Naive thymus-derived CD8-positive, alpha-beta T cell (primary cell): Measurements from ENCODE around the gene ITIH4. TPM values are rescaled to one million over a fixed set of nuclear protein-coding genes. Genes with fewer than 3 reads are reported as not detected.

Experiments used
- ATAC-seq, 2 donors: fragments of 150-1000 bp; cut with Tn5 transposase in 1 of 2; sonication (Bioruptor Pico), chemical (Tn5 transposase) in 1 of 2; 1 replicate in 1 of 2; 2 replicates in 1 of 2; pipeline ENCODE4 v1.10.0; 2021; ENCODE audit warnings: mild to moderate bottlenecking in 2 of 2, moderate library complexity in 2 of 2
- POLR2A ChIA-PET: fragments of 350-600 bp; sonication (Branson Sonifier 250); formaldehyde crosslinking; loops from one replicate; lab custom pipeline; 2021; ENCODE audit warnings: antibody characterized with exemption; lab: Charles Lee
- DNase-seq, 10 donors: peaks; one replicate each; pipeline versions ENCODE4 v3.0.0 to v3.0.0-alpha.2; 2020 to 2022
- H3K27ac Mint-ChIP-seq, 10 donors: one replicate each; pipeline ENCODE4 v1.8.0; 2020 to 2022; ENCODE audit warnings: mild to moderate bottlenecking in 10 of 10, mixed read lengths in 10 of 10, moderate library complexity in 4 of 10, inconsistent platforms in 1 of 10
- H3K27me3 Mint-ChIP-seq, 5 donors: one replicate each; pipeline ENCODE4 v1.8.0; 2021 to 2022; ENCODE audit warnings: mixed read lengths in 5 of 5
- H3K36me3 Mint-ChIP-seq, 3 donors: one replicate each; pipeline ENCODE4 v1.8.0; 2020 to 2022; ENCODE audit warnings: mixed read lengths in 3 of 3, mild to moderate bottlenecking in 2 of 3, inconsistent platforms in 1 of 3
- H3K4me1 Mint-ChIP-seq, 4 donors: one replicate each; pipeline ENCODE4 v1.8.0; 2021 to 2022; ENCODE audit warnings: mixed read lengths in 4 of 4
- H3K4me3 Mint-ChIP-seq, 10 donors: one replicate each; pipeline ENCODE4 v1.8.0; 2020 to 2022; ENCODE audit warnings: mild to moderate bottlenecking in 10 of 10, mixed read lengths in 10 of 10, moderate library complexity in 6 of 10, inconsistent platforms in 1 of 10
- H3K9me3 Mint-ChIP-seq, 9 donors: one replicate each; pipeline ENCODE4 v1.8.0; 2020 to 2022; ENCODE audit warnings: mixed read lengths in 9 of 9, mild to moderate bottlenecking in 3 of 9, inconsistent platforms in 1 of 9, moderate library complexity in 1 of 9
- polyA plus RNA-seq, 3 donors: library from polyadenylated mRNA; unstranded; fragments of 300-500 nt; fragmentation: Illumina TruSeq; gene quantifications; one replicate each; pipeline ENCODE4 v1.2.3, GENCODE V29; 2021
- total RNA-seq, 8 experiments: library from RNA in 2 of 8; stranded (reverse) in 2 of 8; gene quantifications; one replicate each; pipeline ENCODE4 v1.2.3 and lab custom pipeline; 2021 to 2026

ITIH4 gene
- total and polyA plus RNA-seq, 5 experiments from 2014 or later, result 0.05 to 32.6 (median 14.7) TPM; not detected in 1

DNA sequence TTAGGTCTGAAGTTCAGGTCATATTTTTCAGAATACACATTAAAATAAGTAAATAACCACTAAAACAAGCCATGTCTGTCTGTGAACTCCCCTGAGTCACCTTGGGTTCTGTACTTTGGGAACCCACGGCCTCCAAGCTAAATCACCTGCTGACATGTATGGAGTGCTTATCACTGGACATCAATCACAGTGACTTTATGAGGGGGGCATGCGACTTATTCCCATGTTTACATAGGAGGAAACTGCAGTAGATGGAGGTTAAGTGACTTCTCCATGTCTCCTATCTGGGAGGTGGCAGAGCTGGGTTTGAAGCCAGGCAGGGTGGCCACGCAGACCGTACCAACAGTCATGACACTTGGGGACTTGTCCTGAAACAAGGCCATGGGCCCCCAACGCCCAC is 8.1 kb downstream of the ITIH4 start:
- Mint-ChIP-seq H3K27me3 (no peaks in the 10 kb centered on the region), H3K4me1 (peaks cover 0 to 2% (median 0%) of the 10 kb centered on the region in 4 donors), H3K36me3 (peaks cover 0 to 3% (median 2%) of the 10 kb centered on the region in 3 donors), H3K4me3 (no peak overlapping the region), H3K27ac (no peak overlapping the region), H3K9me3 (no peaks in the 10 kb centered on the region)
- POLR2A ChIA-PET, result no interaction called here
- DNase-seq (no peak), ATAC-seq (no peak)

DNA sequence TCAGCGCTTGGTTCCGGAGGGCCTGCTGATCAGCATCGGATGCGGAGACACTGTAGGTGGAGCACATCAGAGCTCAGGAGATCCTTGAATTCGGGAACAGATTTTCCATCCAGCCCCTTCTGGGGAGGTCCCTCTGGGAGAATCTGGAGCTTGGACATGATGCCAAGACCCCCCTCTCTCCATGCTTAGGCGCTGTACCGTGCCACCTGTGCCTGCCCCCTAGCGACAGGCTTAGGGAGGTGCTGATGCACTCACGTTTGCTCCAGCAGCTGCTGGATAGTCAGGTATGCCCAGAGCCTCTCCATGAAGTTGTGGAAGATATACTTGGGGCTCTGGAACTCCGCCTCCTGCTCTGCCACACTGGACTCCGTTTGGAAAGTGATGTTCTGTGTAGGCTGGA is 9.7 kb downstream of the ITIH4 start:
- DNase-seq, result no peak
- H3K4me1 Mint-ChIP-seq, result peaks cover 0 to 2% (median 0%) of the 10 kb centered on the region in 4 donors
- no peaks in the 10 kb centered on the region for H3K9me3 Mint-ChIP-seq
- POLR2A ChIA-PET, result no interaction called here
- H3K27me3 Mint-ChIP-seq, result no peaks in the 10 kb centered on the region
- peak in 1 of 2 donors; percentile 38 for ATAC-seq
- peaks cover 0 to 3% (median 2%) of the 10 kb centered on the region in 3 donors for H3K36me3 Mint-ChIP-seq
- peak overlapping the region in 1 of 10 donors; percentile 19 for H3K27ac Mint-ChIP-seq
- no peak overlapping the region for H3K4me3 Mint-ChIP-seq

DNA sequence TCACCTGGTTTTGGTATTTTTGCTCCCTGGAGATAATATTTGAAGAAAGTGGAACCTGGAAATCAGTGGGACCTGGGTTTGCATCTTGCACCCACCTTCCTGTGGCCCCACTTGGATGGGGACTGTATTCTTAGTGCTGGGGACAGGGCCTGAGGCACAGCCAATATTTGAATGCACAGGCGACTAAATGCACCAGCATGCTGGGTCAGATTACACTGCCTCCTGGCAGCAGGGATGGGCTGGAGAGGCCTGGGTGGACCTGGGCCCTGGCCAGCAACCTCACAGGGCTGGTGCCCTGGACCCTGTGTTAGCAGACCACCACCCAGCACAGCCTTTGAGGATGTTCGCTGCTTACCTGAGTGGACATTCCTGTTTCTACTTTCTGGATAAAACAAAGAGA is 10.5 kb downstream of the ITIH4 start:
- H3K27ac Mint-ChIP-seq, result no peak overlapping the region
- POLR2A ChIA-PET, result no interaction called here
- ATAC-seq, result no peak

GRCh38 chr3:52817860-52818259 is 12.6 kb downstream of the ITIH4 start:
- ATAC-seq, result no peak
- Mint-ChIP-seq H3K36me3 (no peaks in the 10 kb centered on the region), H3K4me1 (no peaks in the 10 kb centered on the region), H3K27me3 (no peaks in the 10 kb centered on the region), H3K4me3 (no peak overlapping the region), H3K9me3 (no peaks in the 10 kb centered on the region), H3K27ac (peak overlapping the region in 1 of 10 donors; percentile 24)
- no peak for DNase-seq
- POLR2A ChIA-PET, result no interaction called here

More for the DNA sequence above, 10.5 kb downstream of the ITIH4 start:
- Mint-ChIP-seq H3K36me3 (peaks cover 0 to 1% (median 1%) of the 10 kb centered on the region in 3 donors), H3K9me3 (no peaks in the 10 kb centered on the region), H3K4me1 (peaks cover 0 to under 1% (median 0%) of the 10 kb centered on the region in 4 donors), H3K4me3 (no peak overlapping the region), H3K27me3 (no peaks in the 10 kb centered on the region)
- DNase-seq, result no peak

- H3K27ac Mint-ChIP-seq, result no peak overlapping the region
- no peaks in the 10 kb centered on the region for H3K36me3 Mint-ChIP-seq
- no peaks in the 10 kb centered on the region for H3K4me1 Mint-ChIP-seq
- no peaks in the 10 kb centered on the region for H3K27me3 Mint-ChIP-seq
- POLR2A ChIA-PET, result no interaction called here
- DNase-seq (no peak), ATAC-seq (no peak)
- no peak overlapping the region for H3K4me3 Mint-ChIP-seq
- H3K9me3 Mint-ChIP-seq, result no peaks in the 10 kb centered on the region
Measured at GRCh38 chr3:52817221-52817620, 13.3 kb downstream of the ITIH4 start.

GRCh38 chr3:52816654-52817053 is 13.8 kb downstream of the ITIH4 start:
- no peaks in the 10 kb centered on the region for H3K36me3 Mint-ChIP-seq
- H3K27me3 Mint-ChIP-seq, result no peaks in the 10 kb centered on the region
- H3K4me1 Mint-ChIP-seq, result no peaks in the 10 kb centered on the region
- peak overlapping the region in 1 of 10 donors; percentile 65 for H3K27ac Mint-ChIP-seq
- POLR2A ChIA-PET, result no interaction called here
- ATAC-seq (no peak), DNase-seq (no peak)
- H3K9me3 Mint-ChIP-seq, result no peaks in the 10 kb centered on the region
- H3K4me3 Mint-ChIP-seq, result no peak overlapping the region

GRCh38 chr3:52816199-52816598 is 14.3 kb downstream of the ITIH4 start:
- H3K4me1 Mint-ChIP-seq, result peaks cover 0 to 2% (median 0%) of the 10 kb centered on the region in 4 donors
- no peaks in the 10 kb centered on the region for H3K27me3 Mint-ChIP-seq
- no peak overlapping the region for H3K27ac Mint-ChIP-seq
- no peaks in the 10 kb centered on the region for H3K9me3 Mint-ChIP-seq
- no peak for DNase-seq
- POLR2A ChIA-PET, result no interaction called here
- no peak overlapping the region for H3K4me3 Mint-ChIP-seq
- no peak for ATAC-seq
- H3K36me3 Mint-ChIP-seq, result no peaks in the 10 kb centered on the region

DNA sequence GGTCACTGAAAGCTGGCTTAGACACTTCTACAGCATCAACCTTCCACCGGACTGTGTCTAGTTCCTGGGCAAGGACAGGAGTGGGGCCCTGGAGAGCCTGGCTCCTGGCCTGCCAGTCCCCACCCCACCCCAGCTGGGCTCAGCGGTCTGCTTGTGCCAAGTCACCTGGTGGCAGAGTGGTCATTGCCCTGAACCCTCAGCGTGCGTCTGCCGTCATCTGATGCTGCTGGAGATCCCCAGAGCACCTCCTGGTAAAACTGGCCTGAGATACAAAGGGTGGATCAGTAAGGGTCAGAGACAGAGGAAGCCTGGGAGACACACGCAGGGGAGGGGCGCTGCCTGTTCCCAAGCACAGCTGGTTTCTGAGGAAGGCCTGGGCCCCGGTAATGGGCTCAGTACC is 16.7 kb downstream of the ITIH4 start:
- POLR2A ChIA-PET, result no interaction called here
- H3K36me3 Mint-ChIP-seq, result no peaks in the 10 kb centered on the region
- peak overlapping the region in 1 of 10 donors; percentile 19 for H3K27ac Mint-ChIP-seq
- no peaks in the 10 kb centered on the region for H3K9me3 Mint-ChIP-seq
- no peaks in the 10 kb centered on the region for H3K27me3 Mint-ChIP-seq
- ATAC-seq (no peak), DNase-seq (no peak)
- no peak overlapping the region for H3K4me3 Mint-ChIP-seq
- peaks cover 5 to 13% (median 8%) of the 10 kb centered on the region in 4 donors for H3K4me1 Mint-ChIP-seq

- ATAC-seq (no peak), DNase-seq (no peak)
- Mint-ChIP-seq H3K27ac (no peak overlapping the region), H3K36me3 (no peaks in the 10 kb centered on the region), H3K4me1 (peaks cover 5 to 14% (median 8%) of the 10 kb centered on the region in 4 donors), H3K9me3 (no peaks in the 10 kb centered on the region), H3K4me3 (no peak overlapping the region), H3K27me3 (no peaks in the 10 kb centered on the region)
- POLR2A ChIA-PET, result interaction anchor here (0.6 kb wide), 1 partner anchor 170 kb away, joined by 3 read pairs; no protein-coding TSS in a partner anchor
Measured at GRCh38 chr3:52811452-52812011, 18.9 kb downstream of the ITIH4 start.

DNA sequence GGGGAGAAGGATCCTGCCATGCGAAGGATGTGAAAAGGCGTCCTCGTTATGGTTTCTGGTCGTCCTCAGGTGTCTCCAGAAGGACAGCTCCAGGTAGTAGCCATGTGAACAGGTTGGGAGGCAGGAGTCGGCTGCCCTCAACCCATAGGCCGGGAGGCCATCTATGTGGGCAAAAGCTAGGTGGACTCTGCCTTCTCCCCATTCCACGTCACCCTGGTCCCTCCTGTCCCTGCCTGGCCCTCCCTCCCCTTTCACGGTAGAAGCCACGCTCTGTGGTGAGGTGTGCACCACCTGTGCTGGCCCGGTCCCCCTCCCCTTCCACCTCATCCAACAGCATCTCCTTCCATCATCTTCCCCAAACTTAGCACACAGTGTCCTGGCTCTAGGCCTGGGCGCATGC is 19.5 kb downstream of the ITIH4 start:
- Mint-ChIP-seq H3K4me1 (peaks cover 5 to 14% (median 8%) of the 10 kb centered on the region in 4 donors), H3K27ac (no peak overlapping the region), H3K36me3 (no peaks in the 10 kb centered on the region), H3K27me3 (no peaks in the 10 kb centered on the region), H3K4me3 (no peak overlapping the region), H3K9me3 (no peaks in the 10 kb centered on the region)
- ATAC-seq (no peak), DNase-seq (no peak)
- POLR2A ChIA-PET, result interaction anchor here (0.6 kb wide), 1 partner anchor 169 kb away, joined by 3 read pairs; no protein-coding TSS in a partner anchor

DNA sequence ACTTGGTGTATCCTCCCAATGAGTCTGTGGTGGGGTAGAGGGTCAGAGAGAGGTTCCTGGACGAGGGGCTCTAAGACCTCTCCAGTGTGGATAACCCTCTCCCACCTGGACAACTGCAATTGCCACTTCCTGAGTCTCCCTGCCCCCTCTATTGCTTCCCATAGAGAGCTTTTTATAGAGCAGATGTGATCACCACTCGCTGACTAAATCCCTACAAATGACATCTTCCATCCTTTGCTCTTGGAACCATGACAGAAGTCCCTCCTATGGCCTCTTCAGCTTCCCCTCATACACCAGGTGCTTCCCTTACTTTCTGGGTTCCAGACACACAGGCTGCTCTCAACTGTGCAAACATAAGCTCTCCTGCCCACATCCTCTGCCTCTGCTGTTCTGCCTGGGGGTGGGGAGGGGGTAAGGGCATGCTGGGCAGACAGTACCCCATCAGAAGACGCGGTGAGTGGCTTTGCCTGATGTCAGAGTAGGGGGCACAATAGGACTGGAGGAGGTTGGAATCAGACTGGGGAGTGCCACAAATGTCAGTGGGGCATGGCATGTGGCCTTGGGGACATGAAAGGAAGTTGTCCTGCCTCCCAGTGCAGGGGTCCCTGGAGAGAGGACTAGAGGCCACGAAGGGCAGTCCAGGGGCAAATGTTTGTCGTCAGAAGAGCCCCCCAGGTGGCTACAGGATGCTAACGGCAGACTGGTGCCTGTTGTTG is 20.7 kb downstream of the ITIH4 start:
- ATAC-seq, result peak in 1 of 2 donors; percentile 40
- no peak for DNase-seq
- Mint-ChIP-seq H3K4me3 (no peak overlapping the region), H3K27ac (peak overlapping the region in 1 of 10 donors; percentile 33), H3K36me3 (no peaks in the 10 kb centered on the region), H3K4me1 (peaks cover 5 to 14% (median 8%) of the 10 kb centered on the region in 4 donors), H3K9me3 (no peaks in the 10 kb centered on the region), H3K27me3 (no peaks in the 10 kb centered on the region)
- POLR2A ChIA-PET, result no interaction called here

DNA sequence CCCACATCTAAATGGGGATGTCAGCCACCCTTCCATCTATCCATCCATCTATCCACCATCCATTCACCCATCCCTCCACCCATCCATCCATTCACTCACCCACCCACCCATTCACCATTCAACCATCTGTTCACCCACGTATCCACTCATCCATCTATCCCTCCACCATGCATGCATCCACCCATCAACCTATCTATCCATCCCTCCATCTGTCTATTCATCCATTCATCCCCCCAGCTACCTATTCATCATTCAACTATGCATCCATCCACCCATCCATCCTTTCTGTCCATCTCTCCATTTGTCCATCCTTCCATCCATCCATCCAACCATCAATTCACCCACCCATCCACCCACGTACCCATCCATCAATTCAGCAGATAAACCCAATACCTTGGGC is 21.3 kb downstream of the ITIH4 start:
- peak overlapping the region in 1 of 10 donors; percentile 42 for H3K27ac Mint-ChIP-seq
- no peaks in the 10 kb centered on the region for H3K36me3 Mint-ChIP-seq
- H3K4me3 Mint-ChIP-seq, result no peak overlapping the region
- H3K9me3 Mint-ChIP-seq, result no peaks in the 10 kb centered on the region
- POLR2A ChIA-PET, result no interaction called here
- DNase-seq (no peak), ATAC-seq (no peak)
- H3K27me3 Mint-ChIP-seq, result peaks cover 0 to 1% (median 0%) of the 10 kb centered on the region in 5 donors
- peaks cover 5 to 14% (median 8%) of the 10 kb centered on the region in 4 donors for H3K4me1 Mint-ChIP-seq

GRCh38 chr3:52805270-52806039 is 25.0 kb downstream of the ITIH4 start:
- H3K9me3 Mint-ChIP-seq, result no peaks in the 10 kb centered on the region
- H3K4me1 Mint-ChIP-seq, result peaks cover 5 to 14% (median 7%) of the 10 kb centered on the region in 4 donors
- peak overlapping the region in 1 of 10 donors; percentile 66 for H3K27ac Mint-ChIP-seq
- DNase-seq (no peak), ATAC-seq (no peak)
- H3K36me3 Mint-ChIP-seq, result no peaks in the 10 kb centered on the region
- no peak overlapping the region for H3K4me3 Mint-ChIP-seq
- POLR2A ChIA-PET, result no interaction called here
- peaks cover 0 to 5% (median 0%) of the 10 kb centered on the region in 5 donors for H3K27me3 Mint-ChIP-seq
